WERI-Rb-1 (cell line): ENCODE results near the gene KRTAP19-4.

Experiments used
- DNase-seq: peaks from one replicate; pipeline ENCODE4 v3.0.0-alpha.2; 2020
- H3K27ac ChIP-seq: fragments of 250-450 bp; sonication (Bioruptor Pico); 2 replicates; pipeline ENCODE4 v1.5.1; 2020; ENCODE audit warnings: mild to moderate bottlenecking, moderate library complexity
- H3K27me3 ChIP-seq: fragments of 250-450 bp; sonication (Bioruptor Pico); 2 replicates; pipeline ENCODE4 v1.5.1; 2021; ENCODE audit warnings: mild to moderate bottlenecking, low read depth, moderate library complexity; ENCODE audit not compliant: insufficient read depth, severe bottlenecking
- H3K36me3 ChIP-seq: fragments of 250-450 bp; sonication (Bioruptor Pico); 2 replicates; pipeline ENCODE4 v1.5.1; 2020; ENCODE audit warnings: mild to moderate bottlenecking, moderate library complexity
- H3K4me3 ChIP-seq: 2 replicates; pipeline ENCODE4 v1.5.1; 2011; ENCODE audit warnings: low read depth, mild to moderate bottlenecking, control low read depth, low read length
- H3K9me3 ChIP-seq: fragments of 250-450 bp; sonication (Bioruptor Pico); 2 replicates; pipeline ENCODE4 v1.5.1; 2021; ENCODE audit warnings: mild to moderate bottlenecking, moderate library complexity; ENCODE audit not compliant: severe bottlenecking
- CTCF ChIP-seq: IDR thresholded peaks from 2 replicates; pipeline ENCODE4 v1.5.1; 2011; ENCODE audit warnings: low read depth, mild to moderate bottlenecking, control low read depth, inconsistent platforms, low read length

KRTAP19-4 gene

GRCh38 chr21:30478004-30478403 is 19.0 kb downstream of the KRTAP19-4 start:
- TF ChIP-seq CTCF, result no peak
- Histone ChIP-seq H3K4me3 (no peak overlapping the region), H3K36me3 (no peaks in the 10 kb centered on the region), H3K27me3 (peaks cover 72% of the 10 kb centered on the region), H3K27ac (no peak overlapping the region), H3K9me3 (no peaks in the 10 kb centered on the region)
- no peak for DNase-seq

- Histone ChIP-seq H3K4me3 (no peak overlapping the region), H3K9me3 (no peaks in the 10 kb centered on the region), H3K27ac (no peak overlapping the region), H3K36me3 (no peaks in the 10 kb centered on the region), H3K27me3 (peaks cover 78% of the 10 kb centered on the region)
- no peak for DNase-seq
- no peak for TF ChIP-seq CTCF
Observed at GRCh38 chr21:30468900-30469714, 27.9 kb downstream of the KRTAP19-4 start.

- Histone ChIP-seq H3K36me3 (no peaks in the 10 kb centered on the region), H3K4me3 (no peak overlapping the region), H3K27me3 (peaks cover 71% of the 10 kb centered on the region), H3K9me3 (no peaks in the 10 kb centered on the region), H3K27ac (no peak overlapping the region)
- TF ChIP-seq CTCF, result peak; percentile 66
- DNase-seq, result no peak
Observed at GRCh38 chr21:30463713-30464112, 33.3 kb downstream of the KRTAP19-4 start.

GRCh38 chr21:30448514-30448913 is 48.5 kb downstream of the KRTAP19-4 start:
- no peak for TF ChIP-seq CTCF
- DNase-seq, result no peak
- Histone ChIP-seq H3K27me3 (peaks cover 88% of the 10 kb centered on the region), H3K36me3 (no peaks in the 10 kb centered on the region), H3K27ac (no peak overlapping the region), H3K9me3 (no peaks in the 10 kb centered on the region), H3K4me3 (no peak overlapping the region)

GRCh38 chr21:30447056-30447455 is 49.9 kb downstream of the KRTAP19-4 start:
- Histone ChIP-seq H3K27ac (no peak overlapping the region), H3K36me3 (no peaks in the 10 kb centered on the region), H3K4me3 (no peak overlapping the region), H3K9me3 (no peaks in the 10 kb centered on the region), H3K27me3 (peaks cover 88% of the 10 kb centered on the region)
- no peak for TF ChIP-seq CTCF
- DNase-seq, result no peak
